HG03558 (cell line): ENCODE measurements around the gene TAL2.

ENCODE experiments used
- ATAC-seq: cut with Tn5 transposase; IDR thresholded peaks from one replicate; pipeline ENCODE4 v1.9.1; 2021; ENCODE audit warnings: moderate number of reproducible peaks; ENCODE audit not compliant: unreplicated experiment; ENCODE audit errors: extremely low read depth

Gene TAL2

DNA sequence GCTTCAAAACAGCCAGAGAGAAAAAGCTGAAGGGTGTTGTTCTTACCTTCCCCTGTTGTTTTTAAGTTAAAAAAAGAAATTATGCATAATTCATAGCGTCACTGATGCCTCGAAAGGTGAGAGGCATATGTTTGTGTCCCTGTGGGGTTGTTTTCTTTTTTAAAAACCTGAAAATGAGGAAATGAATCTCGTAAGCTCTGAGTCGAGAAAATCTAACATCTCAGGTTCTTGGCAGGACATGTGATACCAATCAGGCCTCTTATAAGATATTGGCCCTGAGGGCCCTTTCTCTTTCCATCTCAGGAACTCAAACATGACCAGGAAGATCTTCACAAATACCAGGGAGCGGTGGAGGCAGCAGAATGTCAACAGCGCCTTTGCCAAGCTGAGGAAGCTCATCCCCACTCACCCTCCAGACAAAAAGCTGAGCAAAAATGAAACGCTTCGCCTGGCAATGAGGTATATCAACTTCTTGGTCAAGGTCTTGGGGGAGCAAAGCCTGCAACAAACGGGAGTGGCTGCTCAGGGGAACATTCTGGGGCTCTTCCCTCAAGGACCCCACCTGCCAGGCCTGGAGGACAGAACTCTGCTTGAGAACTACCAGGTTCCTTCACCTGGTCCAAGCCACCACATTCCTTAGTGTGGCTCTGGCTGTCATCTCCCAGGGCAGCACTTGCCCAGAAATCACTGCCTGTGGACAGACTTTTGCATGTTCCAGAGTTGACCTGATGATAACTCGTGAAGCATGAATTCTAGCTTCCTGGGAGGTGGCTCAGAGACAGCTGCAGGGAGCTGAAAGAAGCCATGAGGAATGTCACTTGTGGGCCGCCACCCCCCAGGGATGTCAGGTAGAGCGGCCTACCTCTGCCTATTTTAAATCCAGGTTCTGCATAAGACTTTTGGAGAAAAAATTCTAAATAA, at the start of gene TAL2:
TAL2 (plus strand) TSS at position 274 of the 921 bp plus-strand sequence; CDS start at position 314, 40 bp downstream.
- ATAC-seq, result peak; percentile 65

DNA sequence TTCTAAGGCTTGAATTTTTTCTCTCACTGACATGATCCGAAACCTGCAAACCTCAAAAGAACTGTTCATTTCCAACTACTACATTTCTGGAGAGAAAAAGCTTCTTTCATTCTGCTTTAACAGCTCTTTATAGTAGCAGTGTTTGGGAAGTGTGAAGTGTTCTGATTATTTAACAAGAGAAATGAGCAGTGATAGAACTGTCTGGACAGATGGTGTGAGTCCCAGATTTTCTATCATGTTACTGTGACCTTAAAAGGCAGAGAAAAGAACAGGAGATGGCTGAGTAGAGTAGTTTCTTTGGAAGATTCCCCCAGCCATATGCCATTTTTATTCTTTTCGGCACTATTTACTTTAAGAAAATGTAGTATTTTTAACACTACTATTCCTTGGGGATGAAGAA, 41.3 kb upstream of the TAL2 start:
- no peak for ATAC-seq

DNA sequence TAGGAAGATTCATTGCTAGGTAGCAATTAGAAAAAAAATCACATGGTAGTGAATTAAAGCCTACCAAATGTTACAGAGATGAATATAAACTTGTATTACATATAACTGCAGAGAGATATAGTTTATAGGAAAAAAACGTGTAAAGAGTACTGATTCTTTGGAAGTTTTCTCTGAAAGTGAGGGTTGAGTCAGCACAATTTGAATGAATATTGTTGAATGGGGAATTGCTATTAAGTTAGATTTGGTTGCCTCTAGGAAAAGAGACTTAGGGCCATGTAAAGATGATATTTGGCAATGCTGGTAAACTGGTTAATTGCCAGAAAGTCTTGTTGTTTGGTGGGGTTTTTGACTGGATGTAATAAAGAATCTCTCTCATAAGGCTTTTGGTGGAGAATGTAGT, 37.2 kb upstream of the TAL2 start:
- ATAC-seq, result no peak

DNA sequence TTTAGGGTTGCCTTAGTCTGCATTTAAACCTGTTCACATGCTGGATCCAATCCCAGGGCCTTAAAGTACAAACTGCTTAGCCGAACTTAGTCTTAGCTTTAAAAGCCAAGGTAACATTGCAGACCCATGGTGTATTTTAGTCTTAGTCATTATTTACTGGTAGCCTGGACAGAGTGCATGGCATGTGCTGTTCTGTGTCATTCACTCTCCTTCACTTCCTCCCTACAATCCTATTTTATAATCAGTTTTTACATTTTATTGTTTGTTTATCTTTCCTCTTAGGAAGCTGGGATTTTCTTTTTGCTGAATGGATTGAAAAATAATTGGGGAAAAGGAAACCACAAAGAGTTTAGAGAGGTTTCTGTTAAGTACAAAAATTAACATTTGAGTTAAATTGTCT, 29.4 kb upstream of the TAL2 start:
- no peak for ATAC-seq

DNA sequence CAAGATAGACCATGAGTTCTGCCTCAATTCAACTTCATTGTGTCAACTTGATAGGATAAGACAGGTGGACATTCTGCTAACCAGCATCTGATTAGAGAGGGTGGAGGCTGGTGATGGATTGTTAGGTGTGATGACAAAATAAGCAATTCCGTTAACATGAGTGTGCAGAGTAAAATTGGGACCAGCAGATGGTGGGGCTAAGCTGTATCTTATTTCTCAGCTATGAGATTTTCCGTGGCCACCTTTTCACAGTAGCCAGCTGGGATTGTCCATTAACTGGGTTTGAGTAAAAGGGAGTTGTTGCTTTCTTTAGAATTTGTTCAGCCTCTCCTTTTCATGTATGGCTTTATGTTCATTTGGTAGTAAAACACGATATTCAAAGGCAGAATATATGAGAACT, 28.8 kb upstream of the TAL2 start:
- ATAC-seq, result no peak

DNA sequence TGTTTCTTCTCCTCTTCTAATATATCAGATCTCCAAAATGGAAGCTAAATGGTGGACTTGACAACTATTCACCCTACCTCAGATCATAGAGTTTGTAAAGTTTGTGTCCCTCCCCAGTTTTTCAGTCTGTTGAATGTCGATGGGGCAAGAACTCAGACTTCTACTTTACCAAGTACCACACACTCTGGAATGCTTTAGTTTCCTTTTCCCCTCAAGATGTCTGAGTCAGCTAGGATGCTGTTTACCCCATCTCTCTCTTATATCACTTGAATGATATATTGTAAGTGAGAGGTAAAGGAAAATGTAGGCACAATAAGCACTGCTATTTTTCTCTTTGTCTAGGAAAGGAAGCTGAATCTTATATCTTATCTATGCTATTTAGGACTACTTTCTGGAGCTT, 25.9 kb upstream of the TAL2 start:
- no peak for ATAC-seq

DNA sequence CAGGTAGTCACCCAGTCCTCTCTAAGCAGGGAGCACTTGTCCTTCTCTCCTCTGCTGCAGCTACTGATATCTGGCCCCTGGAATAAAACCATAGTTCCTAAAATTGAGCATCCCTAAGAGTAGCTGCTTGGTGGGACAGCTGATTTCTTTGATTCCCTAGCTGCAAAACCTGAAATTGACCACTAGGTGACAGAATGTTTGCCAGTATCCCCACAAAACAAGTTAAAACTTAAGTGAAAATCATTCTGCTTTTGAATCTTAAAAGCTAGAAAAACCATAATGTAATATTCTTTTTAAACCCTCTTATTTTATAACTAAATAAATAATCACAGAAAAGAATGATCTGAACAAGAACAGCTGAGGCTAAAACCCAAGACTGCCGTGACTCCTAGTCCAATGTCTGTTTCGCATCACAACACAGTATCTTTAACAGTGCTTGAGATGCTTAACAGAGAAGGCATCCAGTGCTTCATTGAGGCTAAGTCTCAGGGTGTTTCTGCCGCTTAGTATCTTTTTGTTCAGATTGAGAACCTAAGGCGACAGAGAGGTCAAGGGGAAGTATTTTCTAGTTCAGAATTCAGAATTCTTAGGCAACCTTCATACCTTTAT, 24.4 kb upstream of the TAL2 start:
- no peak for ATAC-seq

DNA sequence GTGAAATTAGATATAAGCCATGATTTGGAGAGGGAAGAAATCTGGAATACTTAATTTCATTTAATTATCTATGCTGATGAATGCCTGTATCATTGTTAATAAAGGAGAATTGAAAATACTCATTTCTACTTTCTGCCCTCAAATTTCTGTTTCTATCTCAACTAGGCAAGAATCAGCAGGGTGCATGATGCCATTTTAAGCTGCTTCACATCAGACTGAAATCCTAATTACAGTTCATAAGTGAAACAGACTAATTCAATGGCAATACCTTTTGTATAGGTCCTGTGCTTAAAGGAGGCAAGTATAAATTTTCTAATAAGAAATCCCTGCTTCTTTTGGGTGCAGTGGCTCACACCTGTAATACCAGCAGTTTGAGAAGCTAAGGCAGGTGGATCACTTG, 22.3 kb upstream of the TAL2 start:
- no peak for ATAC-seq

DNA sequence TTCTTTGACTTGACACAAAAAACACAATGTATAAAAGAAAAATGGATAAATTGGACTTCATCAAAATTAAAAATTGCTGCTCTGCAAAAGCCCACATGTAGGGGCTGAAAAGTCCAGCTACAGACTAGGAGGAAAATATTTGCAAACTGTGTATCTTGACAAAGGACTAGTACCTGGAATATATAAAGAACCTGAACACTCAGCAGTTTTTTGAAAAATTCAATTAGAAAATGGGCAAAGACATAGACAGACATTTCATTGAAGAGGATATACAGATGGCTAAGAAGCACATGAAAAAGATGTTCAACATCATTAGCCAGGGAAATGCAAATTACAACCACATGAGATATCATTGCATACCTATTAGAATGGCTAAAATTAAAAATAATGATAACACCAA, 18.5 kb upstream of the TAL2 start:
- ATAC-seq, result no peak

DNA sequence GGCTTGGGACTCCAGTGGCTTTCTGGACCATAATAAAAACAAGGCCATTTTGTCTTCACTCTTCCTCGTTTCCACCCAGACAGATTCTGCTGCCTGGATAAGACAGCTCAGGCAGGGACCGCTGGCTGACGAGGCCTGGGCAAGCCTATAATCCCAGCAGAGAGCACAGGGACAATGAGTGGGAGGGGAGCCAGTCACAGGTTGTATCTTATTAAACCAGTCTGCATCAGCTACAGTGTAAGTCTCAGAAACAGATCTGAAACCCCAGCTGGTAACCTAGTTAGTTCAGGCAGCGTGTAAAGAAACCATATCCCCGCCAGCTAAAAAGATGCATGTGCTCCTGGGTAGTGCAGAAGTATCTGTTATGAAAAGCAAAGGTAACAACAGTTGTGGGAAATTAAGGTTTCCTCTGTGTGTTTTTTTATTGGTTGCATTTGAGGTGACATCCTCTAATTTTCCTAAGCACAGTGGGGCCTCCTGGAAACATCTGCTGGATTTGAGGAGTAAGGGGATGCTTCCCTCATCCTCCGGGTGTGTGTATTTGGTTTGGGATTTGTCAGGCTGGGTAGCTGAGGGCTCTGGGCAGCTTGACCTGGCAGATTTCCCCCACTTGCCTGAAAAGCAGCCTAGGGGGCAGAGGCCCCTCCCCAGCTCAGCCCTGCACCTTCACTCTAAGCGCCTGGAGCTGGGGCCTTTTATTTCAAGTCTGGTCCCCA, 15.2 kb upstream of the TAL2 start:
- no peak for ATAC-seq

DNA sequence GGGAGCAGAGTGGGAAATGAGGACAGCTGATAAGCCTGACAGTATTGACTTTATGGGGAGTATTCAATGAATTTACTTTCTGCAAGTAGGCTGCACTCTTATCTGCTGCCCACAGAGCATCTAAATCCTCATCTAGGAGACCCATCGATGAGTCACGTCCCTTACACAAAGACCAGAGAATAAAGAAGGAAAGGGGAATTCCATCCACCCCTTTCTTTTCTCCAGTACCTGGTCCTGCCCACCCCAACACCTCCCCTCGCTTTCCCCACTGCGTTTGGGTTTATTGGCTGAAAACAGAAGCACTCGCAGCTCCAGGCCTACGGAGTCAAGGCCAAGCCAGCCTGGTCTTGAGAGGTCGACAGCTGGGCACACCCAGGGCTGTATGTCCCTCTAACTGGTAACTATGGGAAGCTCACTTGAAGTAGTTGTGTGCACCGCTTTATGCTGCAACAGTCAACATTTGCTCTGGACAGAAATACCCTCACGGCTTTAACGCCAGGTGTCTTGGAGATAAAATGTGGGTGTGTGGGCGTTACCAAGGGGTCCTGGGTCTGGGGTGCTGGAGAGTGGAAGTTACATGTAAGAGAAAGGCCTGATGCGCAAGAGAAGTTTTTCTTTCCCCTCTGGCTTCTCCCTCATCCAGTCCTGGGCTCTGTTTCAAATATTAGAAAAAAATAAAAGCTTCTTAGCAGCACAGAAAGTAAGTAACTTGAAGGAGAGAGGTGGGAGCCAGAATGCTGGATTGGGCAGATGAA, 14.5 kb upstream of the TAL2 start:
- ATAC-seq, result no peak

DNA sequence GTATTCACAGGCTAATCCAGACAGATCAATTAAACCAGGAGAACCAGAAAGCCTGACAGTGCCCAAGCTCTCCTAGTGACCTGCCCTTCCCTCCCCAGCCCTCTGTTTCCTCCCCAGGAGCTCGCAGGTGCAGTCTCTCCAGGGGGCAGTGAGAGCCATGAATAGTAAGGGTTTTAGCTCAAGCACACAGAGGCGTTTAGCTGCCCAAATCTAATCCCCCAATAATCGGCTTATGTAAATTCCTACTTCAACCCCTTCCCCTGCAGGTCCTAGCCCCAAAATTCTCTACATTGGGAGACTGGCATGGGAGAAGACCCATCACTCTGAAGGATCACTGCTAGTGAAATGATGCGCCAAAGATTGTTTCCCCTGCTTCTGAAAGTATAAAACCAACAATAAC, 10.5 kb upstream of the TAL2 start:
- no peak for ATAC-seq

DNA sequence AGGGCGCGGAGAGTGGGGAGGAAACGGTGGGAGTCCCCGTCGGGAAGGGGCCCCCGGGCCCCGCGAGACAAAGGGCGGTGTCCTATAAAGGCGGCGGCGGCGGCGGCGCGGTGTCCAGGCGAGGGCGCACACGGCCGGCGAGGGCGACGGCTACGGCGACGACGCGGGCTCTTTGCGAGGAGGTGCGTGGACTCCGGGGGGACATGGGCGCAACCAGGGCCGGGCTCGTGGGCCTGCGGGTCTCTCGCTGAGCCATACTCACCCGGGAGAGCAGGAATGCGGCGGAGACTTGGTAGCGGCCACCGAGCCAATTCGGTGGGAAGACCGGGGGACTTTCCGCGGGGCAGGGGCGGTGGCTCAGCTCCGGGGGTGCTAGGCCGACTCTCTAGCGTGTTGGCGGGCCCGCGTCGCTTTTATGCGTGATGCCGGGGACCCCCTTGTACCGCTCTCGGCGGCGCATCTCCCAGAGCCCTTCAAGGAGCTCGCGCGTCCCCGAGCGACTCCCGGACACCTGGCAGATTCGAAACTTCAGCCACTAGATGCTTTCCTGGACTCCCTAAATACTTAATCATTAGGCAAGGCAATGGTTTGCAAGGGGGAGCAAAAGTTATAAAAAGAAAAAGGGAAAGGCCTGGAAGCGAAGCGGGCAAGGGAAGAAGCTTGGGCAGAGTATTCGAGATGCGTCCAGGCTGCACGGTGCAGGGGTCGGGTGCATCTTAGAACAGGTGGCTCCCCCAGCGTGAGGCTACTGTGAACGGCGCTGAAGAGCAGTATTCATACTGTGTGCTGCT, 5.9 kb upstream of the TAL2 start:
- no peak for ATAC-seq

DNA sequence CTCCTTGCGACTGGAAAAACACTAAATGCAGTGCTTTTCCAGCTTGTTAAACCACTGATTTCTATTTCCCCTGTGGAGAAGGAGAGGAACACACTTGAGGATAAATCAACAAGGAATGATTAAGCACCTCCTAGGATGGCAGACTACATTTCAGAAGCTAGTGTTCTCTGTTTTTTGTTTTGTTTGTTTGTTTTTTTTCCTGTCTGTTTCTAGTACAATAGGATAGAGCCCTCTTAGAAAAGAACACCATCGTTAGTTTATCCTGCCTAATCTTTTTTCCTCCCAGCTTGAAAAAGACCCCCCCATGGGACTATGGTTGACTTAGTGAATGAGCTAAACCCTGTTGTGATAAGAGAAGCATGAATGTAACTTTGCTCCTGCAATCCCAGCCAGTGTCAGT, 3.9 kb upstream of the TAL2 start:
- ATAC-seq, result no peak

DNA sequence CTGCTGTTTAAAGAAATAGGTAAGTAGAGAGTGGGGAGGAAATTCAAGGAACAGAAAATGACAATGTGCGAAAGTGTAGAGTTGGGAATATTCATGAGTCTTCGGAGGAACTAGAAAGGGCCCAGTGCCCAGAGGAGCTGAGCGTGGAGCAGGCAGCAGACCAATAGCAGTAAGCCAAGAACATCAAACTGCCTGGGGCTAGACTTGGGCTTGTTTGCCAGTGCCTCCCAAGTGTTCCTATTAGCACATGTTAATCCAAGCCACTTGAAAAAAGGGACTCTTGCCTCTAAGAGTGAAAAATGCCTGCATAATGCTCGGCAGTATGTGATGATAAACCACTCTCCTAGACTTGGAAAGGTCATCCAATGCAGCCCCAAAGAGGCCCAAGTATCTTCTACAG, 1.2 kb upstream of the TAL2 start:
- ATAC-seq, result no peak

DNA sequence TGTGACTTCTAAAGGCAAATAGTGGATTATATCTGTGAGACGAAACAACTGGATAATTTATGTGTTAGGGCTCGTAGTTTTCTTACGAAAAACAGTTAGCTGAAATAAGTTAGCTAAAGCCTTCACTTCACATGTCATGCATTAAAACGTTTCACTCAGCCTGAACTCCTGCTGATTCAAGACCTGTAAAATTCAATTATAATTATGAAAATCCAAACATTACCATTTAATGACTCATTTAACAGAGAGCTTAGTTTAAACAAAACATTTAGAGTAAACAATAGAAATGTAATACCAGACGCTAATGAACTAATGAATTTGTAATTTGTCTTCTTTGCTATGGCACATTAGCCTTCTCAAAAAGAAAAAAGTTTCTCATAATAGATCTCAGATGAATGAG, 1.7 kb downstream of the TAL2 start:
- no peak for ATAC-seq

DNA sequence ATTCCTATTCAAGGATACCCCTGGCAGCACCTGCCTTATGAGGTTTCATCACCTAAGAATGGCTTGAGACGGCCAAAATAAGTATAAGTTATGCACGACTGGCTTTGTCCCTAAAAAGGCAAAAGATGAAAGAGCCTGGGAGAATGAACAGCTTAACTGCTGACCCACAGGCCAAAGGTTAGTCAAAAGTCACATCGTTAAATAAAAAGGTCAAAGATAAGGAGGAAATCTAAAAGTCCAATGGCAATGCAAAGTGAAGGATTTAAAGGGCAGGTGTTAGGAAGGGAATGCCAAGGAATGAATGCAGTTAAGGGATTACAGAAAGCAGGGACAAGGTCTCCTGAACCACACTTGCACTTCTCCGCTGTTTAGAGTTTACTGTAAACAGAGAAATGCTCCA, 5.6 kb downstream of the TAL2 start:
- no peak for ATAC-seq

DNA sequence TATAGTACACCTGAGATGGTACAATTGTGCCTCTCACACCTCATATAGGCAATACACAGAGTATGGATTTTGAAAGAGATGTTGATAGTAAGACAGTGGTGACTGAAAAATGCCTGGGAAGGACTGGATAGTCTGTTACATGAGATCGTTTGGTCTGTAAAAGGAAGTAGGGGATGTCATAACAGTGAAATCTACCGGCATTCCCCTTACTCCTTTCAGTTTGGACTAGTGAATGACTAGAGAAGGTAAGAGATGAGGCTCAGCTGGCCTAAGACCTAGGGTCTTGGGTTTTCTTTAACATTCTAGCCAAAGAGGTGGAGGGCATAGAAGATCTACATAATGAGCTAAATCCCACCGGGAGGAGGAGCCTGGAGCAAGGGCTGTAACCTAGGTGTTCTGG, 8.1 kb downstream of the TAL2 start:
- no peak for ATAC-seq

DNA sequence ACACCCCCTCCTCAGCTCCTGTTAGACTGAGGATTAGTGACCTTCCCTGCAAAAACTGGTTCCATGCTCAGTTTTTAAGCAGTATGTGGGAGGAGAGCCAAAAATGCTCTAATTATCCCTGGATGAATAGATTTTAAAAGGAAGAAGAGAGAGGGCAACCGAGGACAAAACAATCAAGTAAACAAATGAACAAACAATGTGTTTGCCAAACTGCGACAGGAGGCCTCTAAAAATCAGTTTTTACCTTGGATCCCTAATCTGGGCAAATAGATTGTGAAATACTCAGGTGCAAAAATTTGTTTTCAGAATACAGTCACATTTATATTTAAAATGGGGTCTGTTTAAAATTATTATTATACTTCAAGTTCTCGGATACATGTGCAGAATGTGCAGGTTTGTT, 8.5 kb downstream of the TAL2 start:
- no peak for ATAC-seq

DNA sequence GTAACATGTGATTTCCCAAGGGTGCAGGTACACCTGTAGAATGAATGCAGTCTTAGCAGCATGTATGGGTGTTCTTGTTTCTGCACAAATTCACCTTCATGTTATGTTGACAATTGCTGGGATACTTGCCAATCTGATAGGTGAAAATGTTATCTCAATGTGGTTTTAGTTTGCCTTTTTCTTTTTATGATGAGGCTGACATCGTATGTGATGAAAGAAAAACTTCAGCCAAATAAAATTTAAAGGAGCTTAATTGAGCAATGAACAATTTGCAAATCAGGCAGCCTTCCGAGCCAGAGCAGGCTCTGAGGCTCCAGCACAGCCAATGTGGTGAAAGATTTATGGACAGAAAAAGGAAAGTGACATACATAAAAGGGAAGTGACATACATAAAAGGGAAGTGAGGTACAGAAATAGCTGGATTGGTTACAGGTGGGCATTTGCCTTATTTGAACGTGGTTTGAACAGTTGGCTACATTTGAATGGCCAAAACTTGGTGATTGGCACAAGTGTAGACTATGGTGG, 10.5 kb downstream of the TAL2 start:
- ATAC-seq, result no peak
